Measurements from ENCODE around the gene CACNA1C.

DNA sequence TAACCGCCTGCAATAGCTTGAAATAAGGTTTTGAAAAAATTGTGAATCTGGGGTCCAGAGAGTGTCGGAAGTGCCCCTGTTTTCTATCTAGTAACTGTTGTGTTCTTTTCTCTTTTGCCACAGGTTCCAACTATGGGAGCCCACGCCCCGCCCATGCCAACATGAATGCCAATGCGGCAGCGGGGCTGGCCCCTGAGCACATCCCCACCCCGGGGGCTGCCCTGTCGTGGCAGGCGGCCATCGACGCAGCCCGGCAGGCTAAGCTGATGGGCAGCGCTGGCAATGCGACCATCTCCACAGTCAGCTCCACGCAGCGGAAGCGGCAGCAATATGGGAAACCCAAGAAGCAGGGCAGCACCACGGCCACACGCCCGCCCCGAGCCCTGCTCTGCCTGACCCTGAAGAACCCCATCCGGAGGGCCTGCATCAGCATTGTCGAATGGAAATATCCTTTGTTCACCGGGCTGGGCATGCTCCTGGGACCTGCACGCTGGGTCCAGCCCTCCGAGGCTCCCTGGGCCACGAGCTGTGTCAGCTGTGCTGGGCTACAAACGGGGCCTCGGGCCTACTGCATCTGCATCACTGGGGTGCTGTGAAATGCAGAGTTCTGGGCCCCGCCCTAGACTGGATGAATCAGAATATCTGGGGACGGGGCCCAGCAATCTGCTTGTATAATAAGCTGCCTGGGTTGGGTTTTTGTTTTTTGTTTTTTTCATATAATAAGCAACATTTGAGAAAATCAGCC, 62.5 kb downstream of the CACNA1C start:
- TF ChIP-seq, protein P1, sequence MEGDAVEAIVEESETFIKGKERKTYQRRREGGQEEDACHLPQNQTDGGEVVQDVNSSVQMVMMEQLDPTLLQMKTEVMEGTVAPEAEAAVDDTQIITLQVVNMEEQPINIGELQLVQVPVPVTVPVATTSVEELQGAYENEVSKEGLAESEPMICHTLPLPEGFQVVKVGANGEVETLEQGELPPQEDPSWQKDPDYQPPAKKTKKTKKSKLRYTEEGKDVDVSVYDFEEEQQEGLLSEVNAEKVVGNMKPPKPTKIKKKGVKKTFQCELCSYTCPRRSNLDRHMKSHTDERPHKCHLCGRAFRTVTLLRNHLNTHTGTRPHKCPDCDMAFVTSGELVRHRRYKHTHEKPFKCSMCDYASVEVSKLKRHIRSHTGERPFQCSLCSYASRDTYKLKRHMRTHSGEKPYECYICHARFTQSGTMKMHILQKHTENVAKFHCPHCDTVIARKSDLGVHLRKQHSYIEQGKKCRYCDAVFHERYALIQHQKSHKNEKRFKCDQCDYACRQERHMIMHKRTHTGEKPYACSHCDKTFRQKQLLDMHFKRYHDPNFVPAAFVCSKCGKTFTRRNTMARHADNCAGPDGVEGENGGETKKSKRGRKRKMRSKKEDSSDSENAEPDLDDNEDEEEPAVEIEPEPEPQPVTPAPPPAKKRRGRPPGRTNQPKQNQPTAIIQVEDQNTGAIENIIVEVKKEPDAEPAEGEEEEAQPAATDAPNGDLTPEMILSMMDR (conservative IDR thresholded peaks at IDR 0.05), result no peak
- no peak for TF ChIP-seq EZH2 (IDR thresholded peaks at IDR 0.05; ENCODE audit: low read depth)

Measured in PC-9 (cell line).